Colonic mucosa (tissue), 4 donors: ENCODE results near the gene CUEDC1. TPM values are rescaled to one million over a fixed set of nuclear protein-coding genes. Genes with fewer than 3 reads are reported as not detected.

Source experiments
- DNase-seq: peaks from one replicate; pipeline ENCODE4 v3.0.0-alpha.2; 2020
- H3K27ac ChIP-seq: fragments of 200-600 bp; one replicate; pipeline ENCODE4 v1.8.0; 2021
- H3K27me3 ChIP-seq: fragments of 200-600 bp; one replicate; pipeline ENCODE4 v1.8.0; 2021
- H3K36me3 ChIP-seq: fragments of 200-600 bp; one replicate; pipeline ENCODE4 v1.8.0; 2021
- H3K4me1 ChIP-seq: fragments of 200-600 bp; one replicate; pipeline ENCODE4 v1.8.0; 2021; ENCODE audit warnings: mild to moderate bottlenecking
- H3K4me3 ChIP-seq: fragments of 200-600 bp; one replicate; pipeline ENCODE4 v1.8.0; 2021
- H3K9ac ChIP-seq, 2 donors: one replicate each; pipeline ENCODE4 v1.7.0; 2013; ENCODE audit warnings: control low read depth in 2 of 2, low read depth in 2 of 2, low read length in 2 of 2
- H3K9me3 ChIP-seq: fragments of 200-600 bp; one replicate; pipeline ENCODE4 v1.8.0; 2021
- CTCF ChIP-seq: fragments of 200-600 bp; IDR thresholded peaks from one replicate; pipeline ENCODE4 v1.8.0; 2022; ENCODE audit warnings: antibody characterized with exemption, mild to moderate bottlenecking
- intact Hi-C: fragments of 100-400 bp; cut with DNase I; formaldehyde crosslinking; loops from one replicate; pipeline ENCODE4 v1.14.1; 2022
- total RNA-seq, 2 donors: library from RNA; stranded (reverse); fragmentation: NEBNext Ultra II Directional in 1 of 2; extraction: Animal tissue kit (Norgen Biotek cat#: 25700) in 1 of 2; gene quantifications; one replicate each; pipeline ENCODE4 v1.2.1, GENCODE V29; 2021
- donor health status: healthy.
- donor health status: DM: no; HTN: no; CAD: no.
- donor health status: DM: no; HTN: no; CAD: no.

The CUEDC1 gene
- total RNA-seq, 2 donors from 2014 or later = 14.7 to 15.2 TPM

- no peaks in the 10 kb centered on the region for H3K4me1 ChIP-seq
- DNase-seq = no peak
- H3K4me3 ChIP-seq = no peak overlapping the region
- H3K9me3 ChIP-seq = no peaks in the 10 kb centered on the region
- no peaks in the 10 kb centered on the region for H3K27me3 ChIP-seq
- H3K9ac ChIP-seq = no peak overlapping the region
- no peaks in the 10 kb centered on the region for H3K36me3 ChIP-seq
- TF ChIP-seq CTCF = no peak
- no peak overlapping the region for H3K27ac ChIP-seq
- intact Hi-C loops = no loop called here
Measured at GRCh38 chr17:57823469-57824401, 131.5 kb downstream of the CUEDC1 start.

- Histone ChIP-seq H3K4me1 (no peaks in the 10 kb centered on the region), H3K27me3 (no peaks in the 10 kb centered on the region), H3K9ac (no peak overlapping the region), H3K36me3 (no peaks in the 10 kb centered on the region), H3K4me3 (no peak overlapping the region), H3K9me3 (no peaks in the 10 kb centered on the region), H3K27ac (no peak overlapping the region)
- intact Hi-C loops = no loop called here
- TF ChIP-seq CTCF = no peak
- DNase-seq = no peak
Measured at GRCh38 chr17:57819867-57820266, 135.3 kb downstream of the CUEDC1 start.

GRCh38 chr17:57819285-57819684, 135.9 kb downstream of the CUEDC1 start:
- DNase-seq = no peak
- Histone ChIP-seq H3K27ac (no peak overlapping the region), H3K4me1 (no peaks in the 10 kb centered on the region), H3K36me3 (no peaks in the 10 kb centered on the region), H3K9ac (no peak overlapping the region), H3K4me3 (no peak overlapping the region), H3K9me3 (no peaks in the 10 kb centered on the region), H3K27me3 (no peaks in the 10 kb centered on the region)
- TF ChIP-seq CTCF = no peak
- intact Hi-C loops = no loop called here

GRCh38 chr17:57818066-57818465, 137.1 kb downstream of the CUEDC1 start:
- intact Hi-C loops = no loop called here
- H3K9me3 ChIP-seq = no peaks in the 10 kb centered on the region
- H3K9ac ChIP-seq = no peak overlapping the region
- H3K27ac ChIP-seq = no peak overlapping the region
- H3K4me3 ChIP-seq = no peak overlapping the region
- no peaks in the 10 kb centered on the region for H3K4me1 ChIP-seq
- H3K36me3 ChIP-seq = no peaks in the 10 kb centered on the region
- no peaks in the 10 kb centered on the region for H3K27me3 ChIP-seq
- no peak for TF ChIP-seq CTCF
- DNase-seq = no peak

GRCh38 chr17:57817299-57817698, 137.9 kb downstream of the CUEDC1 start:
- H3K27ac ChIP-seq = no peak overlapping the region
- H3K4me3 ChIP-seq = no peak overlapping the region
- TF ChIP-seq CTCF = no peak
- no peak for DNase-seq
- no peaks in the 10 kb centered on the region for H3K36me3 ChIP-seq
- no peaks in the 10 kb centered on the region for H3K4me1 ChIP-seq
- intact Hi-C loops = no loop called here
- no peak overlapping the region for H3K9ac ChIP-seq
- H3K9me3 ChIP-seq = no peaks in the 10 kb centered on the region
- H3K27me3 ChIP-seq = no peaks in the 10 kb centered on the region
